VCaP (cell line): ENCODE results near the gene FRY.

Experiments
- H3K27ac ChIP-seq: fragments of 450-650 bp; 2 replicates; pipeline ENCODE4 v1.5.1; 2017
- TF ChIP-seq, protein P1 (sequence below): fragments of 450-650 bp; conservative IDR thresholded peaks from 2 replicates; pipeline ENCODE4 v1.5.1; 2017; ENCODE audit warnings: mild to moderate bottlenecking, moderate library complexity

FRY gene

GRCh38 chr13:32026623-32027022 lies 5.0 kb upstream of the FRY start:
- no peak overlapping the region for H3K27ac ChIP-seq
- TF ChIP-seq, protein P1, sequence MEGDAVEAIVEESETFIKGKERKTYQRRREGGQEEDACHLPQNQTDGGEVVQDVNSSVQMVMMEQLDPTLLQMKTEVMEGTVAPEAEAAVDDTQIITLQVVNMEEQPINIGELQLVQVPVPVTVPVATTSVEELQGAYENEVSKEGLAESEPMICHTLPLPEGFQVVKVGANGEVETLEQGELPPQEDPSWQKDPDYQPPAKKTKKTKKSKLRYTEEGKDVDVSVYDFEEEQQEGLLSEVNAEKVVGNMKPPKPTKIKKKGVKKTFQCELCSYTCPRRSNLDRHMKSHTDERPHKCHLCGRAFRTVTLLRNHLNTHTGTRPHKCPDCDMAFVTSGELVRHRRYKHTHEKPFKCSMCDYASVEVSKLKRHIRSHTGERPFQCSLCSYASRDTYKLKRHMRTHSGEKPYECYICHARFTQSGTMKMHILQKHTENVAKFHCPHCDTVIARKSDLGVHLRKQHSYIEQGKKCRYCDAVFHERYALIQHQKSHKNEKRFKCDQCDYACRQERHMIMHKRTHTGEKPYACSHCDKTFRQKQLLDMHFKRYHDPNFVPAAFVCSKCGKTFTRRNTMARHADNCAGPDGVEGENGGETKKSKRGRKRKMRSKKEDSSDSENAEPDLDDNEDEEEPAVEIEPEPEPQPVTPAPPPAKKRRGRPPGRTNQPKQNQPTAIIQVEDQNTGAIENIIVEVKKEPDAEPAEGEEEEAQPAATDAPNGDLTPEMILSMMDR: no peak

GRCh38 chr13:32028711-32029110 lies 2.9 kb upstream of the FRY start:
- TF ChIP-seq, protein P1: no peak
- H3K27ac ChIP-seq: no peak overlapping the region

- TF ChIP-seq, protein P1: no peak
- no peak overlapping the region for H3K27ac ChIP-seq
Measured at GRCh38 chr13:32029684-32030083, 1.9 kb upstream of the FRY start.

DNA sequence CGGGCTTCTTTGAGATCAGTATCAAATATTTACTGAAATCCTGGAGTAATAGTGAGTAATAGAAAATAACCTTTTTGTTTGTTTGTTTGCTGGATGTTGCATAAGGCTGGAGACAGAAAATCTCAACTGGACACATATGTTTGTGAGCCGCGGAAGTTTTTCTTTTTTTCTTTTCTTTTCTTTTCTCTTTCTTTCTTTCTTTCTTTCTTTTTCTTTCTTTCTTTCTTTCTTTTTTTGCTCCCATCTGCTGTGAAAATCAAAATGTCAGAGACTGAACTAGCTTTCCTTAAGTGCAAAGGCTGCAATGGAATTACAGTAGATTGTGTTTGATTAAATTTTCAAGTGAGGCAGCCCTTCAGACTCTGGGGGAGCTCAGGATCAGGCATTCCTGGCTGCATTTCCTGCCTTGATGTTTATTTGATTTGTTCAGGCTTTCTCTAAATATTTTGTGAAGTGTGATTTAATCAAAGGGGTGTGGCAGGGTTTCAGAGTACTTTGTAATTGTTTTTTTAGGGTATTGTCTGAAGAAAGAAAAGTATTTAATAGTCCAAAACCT lies 319 bp downstream of the FRY start:
- TF ChIP-seq, protein P1: no peak
- H3K27ac ChIP-seq: peak overlapping the region; percentile 83

DNA sequence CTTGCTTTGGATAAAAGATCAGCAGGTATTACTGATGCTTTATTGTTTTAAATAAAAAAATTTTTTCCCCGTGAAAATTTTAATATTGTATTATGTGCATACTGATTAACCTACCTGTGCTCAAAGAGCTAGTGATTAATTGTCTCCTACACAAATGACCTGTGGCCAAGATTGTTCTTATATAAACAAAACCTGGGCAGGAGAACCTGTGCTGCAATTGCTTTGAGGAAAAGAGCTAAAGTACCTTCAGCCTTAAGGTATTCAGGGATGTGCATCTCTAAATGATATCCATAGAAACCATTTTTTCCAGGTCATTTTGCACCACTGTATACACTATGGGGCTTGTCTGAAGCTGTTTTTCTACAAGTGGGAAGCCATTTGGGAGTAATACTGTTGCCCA lies 1.2 kb downstream of the FRY start:
- TF ChIP-seq, protein P1: no peak
- peak overlapping the region; percentile 83 for H3K27ac ChIP-seq

DNA sequence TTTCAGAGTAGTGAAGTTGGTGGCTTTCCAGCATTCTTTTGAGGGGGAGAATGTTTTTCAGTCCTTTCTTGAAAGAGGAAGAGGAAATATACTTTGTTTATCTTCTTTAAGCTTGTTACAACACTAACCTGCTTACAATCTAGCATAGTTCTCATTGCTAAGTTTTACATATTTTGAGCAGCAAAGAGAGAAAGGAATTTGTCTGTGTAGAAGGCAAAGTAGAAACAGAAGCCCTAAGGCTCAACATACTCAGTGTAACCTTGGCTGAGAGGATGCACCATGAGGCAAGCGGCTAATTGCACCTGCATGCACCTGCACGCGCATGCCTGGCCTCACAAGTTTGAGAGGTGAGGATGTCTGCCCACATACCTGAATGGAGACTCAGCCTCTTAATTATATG lies 2.2 kb downstream of the FRY start:
- TF ChIP-seq, protein P1: no peak

DNA sequence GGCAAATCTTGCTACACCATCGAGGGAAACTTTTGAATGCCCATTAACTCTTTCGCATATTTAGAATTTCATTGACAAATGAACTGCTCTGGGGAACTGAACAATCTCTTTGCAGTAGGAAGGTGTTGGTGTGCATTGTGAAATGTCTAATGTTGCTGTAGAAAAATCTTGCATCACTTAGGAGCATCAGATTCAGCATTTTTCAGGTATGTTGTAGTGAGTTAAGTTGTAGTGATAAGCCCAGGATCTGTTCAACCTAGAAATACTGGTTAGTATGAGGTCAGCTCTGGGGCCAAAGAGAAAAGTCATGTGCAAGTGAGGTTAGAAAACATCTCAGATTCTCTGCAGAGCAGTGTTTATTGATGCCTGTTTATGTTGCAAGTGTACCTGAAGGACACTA lies 4.1 kb downstream of the FRY start:
- TF ChIP-seq, protein P1: no peak
- peak overlapping the region; percentile 73 for H3K27ac ChIP-seq

More for the DNA sequence above, 2.2 kb downstream of the FRY start:
- H3K27ac ChIP-seq: peak overlapping the region; percentile 83
